GM12891 (cell line): ENCODE results near the gene SPTBN1.

Source experiments
- PAX5 ChIP-seq: IDR thresholded peaks from 2 replicates; pipeline ENCODE4 v1.6.1; 2011; ENCODE audit warnings: low read length, moderate library complexity, mild to moderate bottlenecking; ENCODE audit not compliant: insufficient read depth, severe bottlenecking
- POLR2A ChIP-seq: IDR thresholded peaks from 2 replicates; pipeline ENCODE4 v1.6.1; 2011; ENCODE audit warnings: low read depth, low read length, control low read depth
- POLR2AphosphoS5 ChIP-seq: IDR thresholded peaks from 2 replicates; pipeline ENCODE4 v1.6.1; 2011; ENCODE audit warnings: low read depth, low read length, control low read depth
- POU2F2 ChIP-seq: IDR thresholded peaks from 2 replicates; pipeline ENCODE4 v1.6.1; 2011; ENCODE audit warnings: low read depth, mild to moderate bottlenecking, control low read depth, low read length, moderate library complexity
- SPI1 ChIP-seq: IDR thresholded peaks from 2 replicates; pipeline ENCODE4 v1.6.1; 2011; ENCODE audit warnings: low read depth, low read length, control low read depth
- TAF1 ChIP-seq: IDR thresholded peaks from 2 replicates; pipeline ENCODE4 v1.6.1; 2011; ENCODE audit warnings: low read depth, low read length, control low read depth

DNA sequence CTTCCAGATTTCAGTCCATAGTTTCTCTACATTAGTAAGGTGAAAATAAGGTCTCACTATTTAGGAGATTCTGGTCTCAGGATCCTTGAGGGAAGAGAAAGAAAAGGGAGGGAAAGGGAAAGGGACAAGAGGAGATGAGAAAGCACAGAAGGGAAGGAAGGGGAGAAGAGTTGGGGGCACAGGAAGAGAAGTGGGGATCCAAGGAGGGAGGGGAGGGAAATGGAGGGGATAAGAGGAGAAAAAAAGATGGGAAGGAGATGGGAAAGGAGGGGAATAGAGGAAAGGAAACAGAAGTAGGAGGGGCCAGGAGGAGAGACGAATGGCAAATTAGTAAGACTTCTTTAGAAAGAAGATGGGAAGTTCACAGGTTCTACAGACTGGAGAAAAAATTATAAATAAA is 39.2 kb upstream of the SPTBN1 start:
- TF ChIP-seq SPI1 (no peak), POLR2AphosphoS5 (no peak), TAF1 (no peak), POLR2A (no peak), PAX5 (no peak), POU2F2 (no peak)
